ENCODE measurements around the gene SLC1A1.

The SLC1A1 gene

GRCh38 chr9:4489919-4490704 is at the start of gene SLC1A1:
SLC1A1 (plus strand) TSS chr9:4490468; CDS start chr9:4490680, 212 bp downstream.
- DNase-seq = peak; percentile 44 to 73

DNA sequence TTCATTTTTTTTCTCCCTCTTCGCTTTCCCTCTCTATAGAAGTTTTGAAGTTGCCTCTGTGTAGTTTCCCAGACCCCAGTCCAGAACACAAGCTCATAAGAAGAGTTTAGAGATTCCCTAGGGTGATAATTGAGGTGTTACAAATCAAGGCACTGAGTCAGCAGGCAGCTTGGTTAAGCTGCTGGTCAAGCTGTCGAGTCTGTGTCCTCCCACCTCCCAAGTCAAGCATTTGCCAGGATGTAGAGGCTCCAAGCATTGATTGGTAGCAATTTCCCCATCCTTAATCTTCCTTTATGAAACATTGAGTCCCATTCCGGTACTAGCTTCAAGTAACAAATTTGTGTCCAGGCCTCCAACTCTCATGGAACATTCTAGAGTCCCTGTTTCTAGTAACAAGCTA is 47.5 kb upstream of the SLC1A1 start:
- DNase-seq = no peak

- DNase-seq = no peak
These were observed 46.8 kb upstream of the SLC1A1 start for GRCh38 chr9:4443439-4443838.

GRCh38 chr9:4461437-4461836 is 28.8 kb upstream of the SLC1A1 start:
- no peak for DNase-seq

DNA sequence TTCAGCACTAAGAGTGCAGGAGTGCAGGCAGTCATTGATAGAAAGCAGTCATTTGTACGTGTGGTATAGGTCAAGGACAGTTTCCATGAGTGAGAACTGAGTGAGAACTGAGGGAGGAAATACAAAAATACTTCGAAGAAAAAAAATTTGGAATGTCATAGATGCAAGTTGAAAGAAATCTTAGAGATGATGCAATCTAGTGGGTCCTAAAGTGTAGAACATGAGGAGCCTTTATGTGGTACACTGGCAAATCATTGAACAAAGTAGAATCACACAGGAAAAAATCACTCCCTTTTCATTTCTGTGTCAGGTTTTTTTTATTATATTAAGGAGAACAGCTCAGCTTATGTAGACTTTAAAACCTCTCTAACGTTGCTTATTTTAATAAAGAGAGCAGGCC is 26.4 kb upstream of the SLC1A1 start:
- no peak for DNase-seq

DNA sequence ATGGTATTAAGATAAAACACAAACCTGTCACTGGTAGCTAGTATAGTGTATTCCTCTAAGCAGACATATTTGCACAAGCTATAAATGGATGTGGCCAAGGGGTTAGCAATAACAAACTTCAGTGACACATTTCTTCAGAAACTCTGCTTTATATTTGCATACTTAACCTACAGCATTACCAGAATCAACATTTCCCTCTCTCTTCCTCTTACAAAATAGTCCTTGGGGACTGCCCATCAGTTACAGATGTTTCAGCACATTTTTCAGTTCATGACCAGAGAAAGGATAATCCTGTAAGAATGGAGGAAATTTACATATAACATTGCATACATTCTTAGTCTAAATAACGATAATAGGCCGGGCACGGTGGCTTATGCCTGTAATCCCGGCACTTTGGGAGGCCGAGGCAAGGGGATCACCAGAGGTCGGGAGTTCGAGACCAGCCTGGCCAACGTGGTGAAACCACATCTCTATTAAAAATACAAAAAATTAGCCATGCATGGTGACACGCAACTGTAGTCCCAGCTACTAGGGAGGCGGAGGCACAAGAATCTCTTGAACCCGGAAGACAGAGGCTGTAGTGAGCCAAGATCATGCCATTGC is 25.3 kb upstream of the SLC1A1 start:
- DNase-seq = no peak

DNA sequence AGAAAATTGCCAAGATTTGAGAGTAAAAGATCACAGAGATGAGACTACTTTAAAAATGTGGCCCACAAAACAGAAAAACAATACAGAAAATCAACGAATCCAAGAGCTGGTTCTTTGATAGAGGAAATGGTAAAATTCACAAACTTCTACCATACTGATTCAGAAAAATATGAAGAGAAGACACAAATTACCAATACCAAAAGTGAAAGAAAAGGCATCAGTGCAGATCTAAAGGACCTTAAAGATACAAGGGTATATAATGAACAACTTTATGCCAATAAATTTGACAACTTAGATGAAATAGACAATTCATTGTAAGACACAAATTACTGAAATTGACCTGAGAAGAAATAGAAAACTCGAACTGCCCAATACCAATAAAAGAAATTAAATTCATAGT is 24.4 kb upstream of the SLC1A1 start:
- DNase-seq = no peak

- no peak for DNase-seq
These were observed 15.0 kb upstream of the SLC1A1 start for GRCh38 chr9:4475301-4475700.

GRCh38 chr9:4486176-4486575 is 4.1 kb upstream of the SLC1A1 start:
- DNase-seq = no peak

GRCh38 chr9:4489562-4489918 is 728 bp upstream of the SLC1A1 start:
- no peak for DNase-seq

DNA sequence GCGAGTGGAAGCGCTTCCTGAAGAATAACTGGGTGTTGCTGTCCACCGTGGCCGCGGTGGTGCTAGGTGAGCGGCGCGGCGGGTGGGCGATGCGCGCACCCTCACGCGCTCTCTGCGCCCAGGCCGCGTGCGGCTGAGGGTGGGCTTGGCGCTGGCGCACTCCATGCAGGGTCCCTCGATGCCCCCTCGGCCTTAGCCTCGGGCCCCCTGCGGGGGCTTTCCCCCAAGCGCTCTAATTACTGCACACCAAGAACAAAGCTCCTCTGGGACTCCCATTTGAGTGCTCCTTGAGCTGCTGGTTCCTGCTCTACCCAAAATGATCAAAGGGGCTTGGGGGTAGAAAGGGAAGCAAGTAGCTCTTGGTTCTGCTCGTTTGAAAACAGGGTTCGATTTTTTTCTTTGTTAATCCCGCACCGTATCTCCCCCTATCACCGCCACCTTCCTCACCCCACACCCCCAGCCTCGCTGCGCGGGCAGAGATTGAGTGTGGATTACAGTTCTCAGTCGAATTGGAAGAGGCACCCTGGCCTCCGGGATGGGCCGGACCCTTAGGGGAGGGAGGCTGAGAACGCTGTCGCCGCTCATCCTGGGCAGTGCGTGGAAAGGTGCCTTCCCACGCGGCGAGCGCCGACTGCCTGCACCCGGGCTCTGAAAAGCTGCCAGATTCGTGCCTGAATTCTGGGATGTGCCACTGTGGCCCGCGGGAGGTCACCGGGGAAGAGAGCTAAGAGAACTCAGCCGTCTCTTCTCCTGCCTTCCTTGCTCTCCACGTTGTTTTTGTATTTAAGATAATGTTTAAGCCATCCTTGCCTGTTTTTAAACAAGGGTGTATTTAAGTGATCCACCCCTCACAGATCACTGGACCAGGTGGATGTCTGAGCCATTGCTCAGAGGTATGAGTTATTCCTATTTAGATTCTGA is 697 bp downstream of the SLC1A1 start:
- DNase-seq = no peak

DNA sequence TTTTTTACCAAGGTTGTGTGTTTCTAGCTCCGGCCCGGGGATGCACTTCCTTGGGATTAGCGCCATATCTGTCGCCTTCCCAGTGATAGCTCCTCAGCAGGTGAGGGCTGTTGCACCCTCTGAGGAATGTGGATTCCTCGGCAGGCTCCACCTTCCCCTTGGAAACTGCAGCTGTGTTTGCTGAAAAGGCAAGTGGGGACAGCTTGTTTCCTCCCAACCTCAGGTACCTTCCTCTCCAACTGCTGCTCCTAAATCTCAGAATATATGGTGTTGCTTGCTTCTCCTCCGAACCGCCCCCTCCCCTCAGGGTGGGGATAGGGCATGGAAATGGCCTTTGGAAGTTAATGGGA is 1.3 kb downstream of the SLC1A1 start:
- DNase-seq = no peak

- DNase-seq = no peak
These were observed 4.1 kb downstream of the SLC1A1 start for GRCh38 chr9:4494332-4494731.

DNA sequence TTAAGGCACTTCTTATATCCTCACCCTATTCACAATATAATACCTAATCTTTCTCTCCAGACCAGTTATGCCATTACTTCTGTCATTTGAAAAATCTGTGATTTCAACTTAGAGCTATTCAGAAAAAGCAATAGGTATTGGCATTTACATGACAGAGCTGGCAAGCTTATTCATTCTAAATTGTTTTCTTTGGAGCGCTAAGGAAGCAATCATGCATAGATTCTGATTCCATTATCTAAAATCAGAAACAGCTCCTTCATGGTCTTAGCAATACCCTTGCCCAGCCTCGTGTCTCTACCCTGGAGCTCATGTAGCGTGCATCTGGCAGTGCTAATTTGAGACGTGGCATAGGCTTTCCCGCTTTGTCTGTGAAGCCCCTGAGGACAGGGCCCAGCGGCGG is 4.5 kb downstream of the SLC1A1 start:
- DNase-seq = no peak

DNA sequence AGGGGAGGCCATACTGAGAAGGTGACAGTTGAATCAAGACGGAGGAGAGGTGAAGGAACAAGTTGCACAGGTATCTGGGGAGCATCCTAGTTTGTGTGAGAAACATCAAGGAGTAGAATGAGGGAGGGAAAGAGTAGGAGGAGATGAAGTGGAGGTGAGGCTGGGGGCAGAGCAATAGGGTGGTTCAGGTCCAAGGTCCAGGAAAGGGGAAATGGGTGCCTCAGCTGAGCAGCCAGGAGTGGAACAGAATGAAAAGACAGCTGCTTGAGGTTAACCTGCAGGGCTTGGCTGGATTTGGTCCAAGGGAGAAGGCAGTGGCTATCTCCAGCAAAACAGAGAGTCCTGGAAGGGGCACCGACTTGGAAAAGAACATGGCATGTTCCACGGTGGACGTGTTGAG is 5.3 kb downstream of the SLC1A1 start:
- no peak for DNase-seq

DNA sequence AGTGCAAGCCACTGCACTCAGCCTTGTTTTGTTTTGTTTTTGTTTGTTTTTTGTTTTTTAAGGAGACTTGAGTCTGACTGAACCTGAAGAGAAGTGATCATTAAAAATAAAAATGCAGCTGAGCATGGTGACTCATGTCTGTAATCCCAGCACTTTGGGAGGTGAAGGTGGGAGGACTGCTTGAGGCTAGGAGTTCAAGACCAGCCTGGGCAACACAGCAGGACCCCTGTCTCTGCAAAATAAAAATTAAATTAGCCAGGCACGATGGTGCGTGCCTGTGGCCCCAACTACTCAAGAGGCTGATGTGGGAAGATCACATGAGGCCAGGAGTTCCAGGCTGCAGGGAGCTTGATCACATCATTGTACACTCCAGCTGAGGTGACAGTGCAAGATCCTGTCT is 6.2 kb downstream of the SLC1A1 start:
- DNase-seq = no peak

GRCh38 chr9:4497395-4497794 is 7.1 kb downstream of the SLC1A1 start:
- DNase-seq = no peak

DNA sequence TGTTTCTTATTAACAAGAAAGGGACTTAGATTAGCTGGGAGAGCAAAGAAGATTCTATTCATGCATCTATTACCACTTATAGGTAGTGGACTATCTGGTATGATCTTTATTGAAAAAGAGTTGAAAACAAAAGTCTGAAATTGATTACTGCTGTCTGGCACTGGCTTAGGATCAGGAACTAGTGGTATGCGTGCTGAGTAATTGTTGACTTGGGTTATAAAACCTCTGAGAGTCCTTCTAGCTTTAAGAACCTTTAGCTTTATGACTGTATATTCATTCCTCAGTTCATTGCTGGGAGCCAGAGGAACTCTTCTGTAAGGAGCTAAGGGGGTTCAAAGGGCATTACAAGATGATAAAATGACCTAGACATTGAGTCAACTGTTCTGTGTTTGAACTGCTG is 7.6 kb downstream of the SLC1A1 start:
- no peak for DNase-seq

DNA sequence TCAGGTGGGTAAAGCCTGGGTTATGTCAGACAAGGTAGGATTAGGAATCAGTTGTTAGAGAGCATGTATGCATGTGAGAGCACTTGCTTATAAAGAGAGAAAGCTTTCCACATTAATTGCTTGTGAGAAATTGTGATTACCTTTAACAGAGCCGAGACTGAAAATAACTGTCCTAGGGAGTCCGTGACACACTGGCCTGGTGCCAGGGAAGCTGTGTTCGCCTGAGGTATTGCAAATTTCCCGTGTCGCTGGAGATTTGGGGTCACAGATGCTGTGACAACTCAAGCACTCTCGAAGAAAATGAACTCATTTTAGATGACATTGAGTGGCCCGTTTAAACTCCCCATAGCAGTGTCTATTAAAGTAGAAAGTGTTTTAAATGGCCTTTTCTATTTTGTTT is 9.6 kb downstream of the SLC1A1 start:
- no peak for DNase-seq

- DNase-seq = no peak
These were observed 10.9 kb downstream of the SLC1A1 start for GRCh38 chr9:4501147-4501507.

- DNase-seq = no peak
These were observed 12.2 kb downstream of the SLC1A1 start for GRCh38 chr9:4502444-4502843.

- DNase-seq = no peak
These were observed 12.8 kb downstream of the SLC1A1 start for GRCh38 chr9:4503103-4503502.

- no peak for DNase-seq
These were observed 14.0 kb downstream of the SLC1A1 start for GRCh38 chr9:4504250-4504649.

DNA sequence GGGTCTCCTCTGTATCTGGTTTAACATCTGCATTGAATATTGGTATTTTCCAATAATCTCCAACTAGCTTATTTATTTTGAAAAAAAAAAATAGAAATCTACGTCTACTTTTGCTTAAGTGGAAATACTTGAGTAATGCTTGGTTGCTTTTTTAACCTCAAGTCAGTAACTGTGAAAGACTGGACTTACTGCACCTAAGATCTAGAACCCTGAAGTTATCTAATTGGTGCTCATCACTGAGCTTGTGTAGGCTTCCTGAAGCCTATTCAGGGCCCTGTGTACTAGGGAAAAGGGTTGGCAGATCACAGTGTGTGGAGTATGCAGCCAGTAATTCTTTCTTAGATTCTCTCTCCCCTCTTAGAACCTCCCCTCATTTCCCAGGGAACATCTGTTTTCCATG is 16.2 kb downstream of the SLC1A1 start:
- DNase-seq = no peak

All from NCI-H1930 (cell line).